HG02870 (cell line): ENCODE data around the gene LINC00237.

ENCODE experiments used
- ATAC-seq: cut with Tn5 transposase; IDR thresholded peaks from one replicate; pipeline ENCODE4 v1.9.1; 2021; ENCODE audit warnings: mild to moderate bottlenecking, moderate library complexity; ENCODE audit not compliant: unreplicated experiment

LINC00237 gene

DNA sequence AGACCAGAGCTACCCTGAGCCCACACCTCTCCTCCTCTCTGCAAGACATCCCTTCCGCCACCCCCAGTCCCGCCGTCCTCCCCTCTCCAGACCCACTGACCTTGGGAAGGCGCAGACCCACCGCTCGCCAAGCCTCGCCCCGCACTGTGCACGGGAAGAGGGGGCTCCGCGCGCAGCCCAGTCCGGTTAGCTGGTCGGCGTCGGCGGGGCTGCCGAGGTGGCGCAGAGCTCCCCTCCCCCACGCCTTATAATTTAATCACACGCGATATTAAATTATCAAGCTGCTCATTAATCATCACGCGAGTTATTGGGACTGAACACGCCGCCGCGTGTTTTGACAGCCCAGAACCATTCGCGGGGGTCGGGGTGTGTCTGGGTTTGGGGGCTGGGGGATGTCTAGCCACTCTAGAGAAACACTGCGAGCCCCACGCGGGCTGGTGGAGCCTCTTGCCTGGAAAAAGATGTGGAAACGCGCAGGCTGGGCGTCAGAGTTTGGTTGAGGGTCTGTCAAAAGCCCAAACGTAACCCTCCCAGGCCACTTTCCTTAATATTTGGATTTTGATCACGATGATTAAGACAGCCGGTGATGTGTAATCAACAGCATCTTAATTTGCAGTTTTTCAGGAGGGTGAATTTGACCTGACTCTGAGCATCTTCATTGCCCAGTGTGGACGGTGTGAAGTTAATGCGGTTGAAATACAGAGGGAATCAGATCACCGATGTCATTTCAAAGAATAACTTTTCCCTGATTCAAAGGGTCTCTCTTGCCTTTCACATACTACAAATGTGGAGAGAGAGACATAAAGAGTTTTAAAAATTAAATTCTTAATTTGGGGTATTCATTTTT is at the start of gene LINC00237:
TSS of gene LINC00237 (minus strand) at position 188 of the 847 bp plus-strand sequence.
- ATAC-seq, result no peak

DNA sequence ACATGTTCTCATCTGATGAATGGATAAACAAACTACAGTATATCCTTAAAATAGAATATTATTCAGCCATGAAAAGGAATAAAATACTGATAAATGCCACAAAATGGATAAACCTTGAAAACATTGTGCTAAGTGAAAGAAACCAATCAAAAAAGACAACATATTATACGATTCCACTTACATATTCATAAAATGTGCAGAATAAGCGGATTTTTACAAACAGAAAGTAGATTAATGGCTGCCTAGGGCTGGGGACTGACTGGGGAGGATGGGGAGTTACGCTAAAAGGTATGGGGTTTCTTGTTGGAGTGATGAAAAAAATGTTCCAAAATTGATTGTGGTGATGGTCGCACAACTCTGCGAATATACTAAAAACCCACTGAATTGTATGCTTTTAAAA is 49.1 kb upstream of the LINC00237 start:
- no peak for ATAC-seq

DNA sequence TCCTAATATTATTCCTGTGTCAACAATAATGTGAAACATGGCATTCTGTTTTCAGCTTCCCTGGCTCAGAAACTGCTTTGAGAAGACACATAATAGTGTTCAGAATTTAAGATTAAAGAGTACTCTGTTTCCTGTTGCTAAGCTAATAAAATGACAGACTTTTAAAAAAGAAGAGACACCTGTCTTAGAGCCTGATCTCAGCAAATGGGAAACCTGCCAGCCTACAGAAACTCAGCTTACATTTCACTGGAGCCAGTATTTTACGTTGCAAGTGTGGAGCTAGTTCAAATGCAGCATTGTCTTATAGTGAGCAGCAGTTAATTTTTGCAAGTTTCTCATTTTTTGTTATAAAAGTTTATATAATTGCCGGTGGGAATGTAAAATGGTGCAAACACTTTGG is 48.5 kb upstream of the LINC00237 start:
- no peak for ATAC-seq

DNA sequence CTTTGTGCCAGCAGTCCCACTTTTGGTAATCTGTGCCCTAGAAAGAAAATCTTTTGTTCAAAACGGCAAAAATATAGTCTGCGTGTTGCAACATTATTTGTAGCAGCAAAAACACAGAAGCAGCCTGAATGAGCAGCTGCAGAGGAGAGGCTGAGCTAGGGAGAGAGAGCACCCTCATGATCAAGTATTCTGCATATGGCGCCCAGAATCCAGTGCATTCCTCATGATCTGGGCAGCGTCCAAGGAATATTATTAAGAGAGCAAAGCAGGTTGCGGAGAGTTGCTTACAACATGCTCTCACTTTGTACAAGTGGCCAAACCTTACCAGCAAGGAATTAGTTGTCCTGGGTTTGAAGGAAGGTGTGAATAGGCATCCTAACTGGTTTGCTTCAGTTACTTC is 45.6 kb upstream of the LINC00237 start:
- ATAC-seq, result no peak

DNA sequence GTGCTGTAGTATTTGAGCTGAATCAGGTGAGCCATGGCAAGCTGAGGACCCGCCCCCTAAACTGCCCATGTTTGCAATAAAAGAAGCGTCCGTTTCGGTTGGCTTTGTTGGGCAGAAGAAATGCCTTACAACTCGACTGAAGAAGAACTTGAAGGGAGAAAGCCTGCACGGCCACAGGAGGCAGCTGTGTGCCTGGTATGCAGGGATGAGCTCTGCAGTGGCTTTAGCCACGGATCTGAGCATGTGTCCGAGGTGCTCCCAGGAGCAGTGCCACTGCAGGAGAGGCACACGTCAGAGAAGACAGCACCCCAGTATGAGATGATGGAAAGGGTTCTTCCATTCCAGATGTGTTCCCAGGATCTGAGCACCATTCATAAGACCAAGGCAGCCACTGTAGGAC is 43.2 kb upstream of the LINC00237 start:
- ATAC-seq, result no peak

DNA sequence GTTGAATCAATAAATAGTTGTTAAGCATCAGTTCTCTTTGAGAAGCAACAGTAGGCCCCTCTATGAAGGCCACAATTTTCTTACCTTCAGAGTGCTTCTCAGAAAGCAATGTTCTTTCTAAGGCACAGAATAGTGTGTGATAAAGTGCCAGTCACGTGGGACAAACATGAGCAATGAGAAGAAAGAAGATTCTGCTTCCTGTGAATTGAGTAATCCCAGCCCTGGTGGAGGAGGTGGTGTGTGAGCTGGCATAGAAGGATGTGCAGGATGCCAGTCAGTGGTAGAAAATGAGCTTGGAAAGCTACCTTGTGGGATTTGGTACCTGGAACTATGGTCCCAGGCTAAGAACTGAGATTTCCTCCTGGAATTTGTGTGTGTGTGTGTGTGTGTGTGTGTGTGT is 41.4 kb upstream of the LINC00237 start:
- ATAC-seq, result no peak

DNA sequence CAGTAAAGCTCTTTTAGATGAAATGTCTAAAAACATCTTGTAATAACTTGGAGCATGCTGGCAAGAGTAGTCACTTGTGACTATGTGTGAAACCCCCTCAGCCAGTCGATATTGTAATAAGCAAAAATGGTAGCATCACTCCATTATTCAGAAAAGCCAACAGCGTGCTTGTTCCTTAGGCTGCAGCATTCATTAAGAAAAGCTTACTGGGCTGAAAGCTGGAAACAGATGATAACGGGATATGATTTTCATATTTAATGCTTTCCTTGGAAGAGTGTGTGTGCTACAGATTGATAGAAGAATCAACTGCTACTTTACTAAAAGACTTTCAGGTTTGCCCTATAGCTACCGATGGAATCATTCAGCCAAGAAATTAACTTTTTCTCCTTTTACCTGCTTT is 40.1 kb upstream of the LINC00237 start:
- ATAC-seq, result no peak

DNA sequence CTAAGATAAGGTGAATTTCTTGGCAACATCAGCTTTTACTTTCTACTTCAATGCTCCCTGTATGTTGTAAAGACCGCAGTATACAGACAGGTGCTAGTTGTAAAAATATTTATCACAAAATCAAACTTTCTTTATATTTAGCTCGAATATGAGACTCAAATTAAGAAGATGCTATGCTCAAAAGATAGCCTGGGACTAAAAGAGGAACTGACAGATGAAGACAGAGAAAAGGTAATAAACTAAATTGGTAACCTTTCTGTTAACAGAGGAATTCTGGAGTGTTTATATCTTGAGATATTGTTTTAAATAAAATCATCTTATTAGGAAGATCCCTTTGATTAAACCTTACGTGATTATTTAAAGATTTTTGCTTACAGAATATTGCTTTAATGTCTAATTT is 39.3 kb upstream of the LINC00237 start:
- no peak for ATAC-seq

DNA sequence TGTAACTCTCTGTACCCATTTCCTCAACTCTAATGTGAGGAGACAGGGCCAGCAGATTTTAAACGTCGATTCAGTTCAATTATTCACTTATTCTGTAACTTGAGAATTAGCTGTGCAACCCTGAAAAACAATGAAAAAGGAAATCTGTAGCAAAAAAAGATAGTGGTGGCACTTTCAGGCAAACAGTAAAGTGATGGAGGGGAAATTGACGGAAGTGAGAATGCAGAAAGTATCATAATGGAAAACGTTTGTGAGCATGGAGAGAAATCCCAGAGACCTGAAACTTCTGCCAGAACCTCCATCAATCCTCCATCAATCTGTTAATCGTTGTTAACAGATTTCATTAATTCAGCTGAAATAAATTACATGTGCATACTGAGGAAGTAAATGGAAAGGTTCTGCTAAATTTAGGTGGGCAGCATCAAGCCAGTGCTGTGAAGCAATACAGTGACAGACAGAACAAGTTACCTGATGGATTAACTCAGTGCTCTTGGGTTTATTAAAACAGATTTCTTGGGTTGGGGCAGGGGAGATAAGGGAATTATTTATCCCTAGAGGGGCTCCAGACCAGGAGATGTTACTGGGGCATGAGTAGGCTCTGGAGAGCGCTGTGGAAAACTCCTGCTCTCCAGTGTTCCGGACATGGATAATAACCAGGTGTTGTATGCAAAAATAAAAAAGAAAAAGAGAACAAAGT is 37.2 kb upstream of the LINC00237 start:
- no peak for ATAC-seq

DNA sequence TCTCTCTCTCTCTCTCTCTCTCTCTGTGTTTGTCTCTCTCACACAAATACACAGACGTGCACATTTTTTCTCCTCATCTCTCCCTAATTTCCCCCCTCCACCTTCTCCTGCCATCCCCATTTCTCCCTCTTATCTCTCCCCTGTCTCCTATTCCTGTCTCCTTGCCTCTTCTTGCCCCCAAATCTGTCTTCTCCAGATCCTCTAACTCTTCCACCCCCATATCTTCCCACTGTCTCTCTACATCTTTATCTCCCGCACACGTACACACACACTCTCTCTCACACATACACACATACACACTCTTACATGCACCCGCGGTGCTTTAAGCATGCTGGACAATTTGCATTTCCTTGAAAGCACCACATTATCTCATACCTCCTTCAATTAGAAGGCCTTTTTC is 35.7 kb upstream of the LINC00237 start:
- no peak for ATAC-seq

DNA sequence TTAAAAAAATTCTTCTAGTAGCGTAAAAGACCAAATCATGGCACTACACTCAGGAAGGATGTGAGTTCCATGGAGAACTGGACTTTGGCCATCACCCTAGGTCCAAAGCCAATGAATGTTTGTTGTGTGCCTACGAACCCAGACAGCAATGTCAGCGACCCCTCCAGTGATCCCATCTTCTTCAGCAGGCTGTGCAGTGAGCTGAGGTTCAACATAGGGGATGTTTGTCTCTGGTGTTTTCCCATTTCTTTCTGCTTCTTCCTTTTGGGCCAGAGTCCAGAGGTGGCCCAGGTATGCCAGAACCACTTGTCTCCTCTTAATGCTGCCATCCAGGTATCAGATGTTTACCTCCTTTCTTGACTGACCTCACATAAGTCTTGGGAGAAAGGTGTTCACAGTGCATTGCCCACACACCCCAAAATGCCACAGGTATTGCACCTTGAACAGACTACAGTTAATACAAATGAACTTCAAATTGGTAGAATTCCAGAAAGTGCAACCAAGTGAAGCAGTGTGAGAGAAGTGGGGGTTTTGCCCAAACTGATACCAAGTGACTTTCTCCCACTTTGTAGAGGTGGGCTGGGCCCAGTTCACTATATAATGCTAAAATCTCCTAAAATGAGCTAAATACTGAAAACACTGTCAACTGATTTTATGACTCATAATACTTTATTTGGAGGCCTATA is 33.9 kb upstream of the LINC00237 start:
- no peak for ATAC-seq

DNA sequence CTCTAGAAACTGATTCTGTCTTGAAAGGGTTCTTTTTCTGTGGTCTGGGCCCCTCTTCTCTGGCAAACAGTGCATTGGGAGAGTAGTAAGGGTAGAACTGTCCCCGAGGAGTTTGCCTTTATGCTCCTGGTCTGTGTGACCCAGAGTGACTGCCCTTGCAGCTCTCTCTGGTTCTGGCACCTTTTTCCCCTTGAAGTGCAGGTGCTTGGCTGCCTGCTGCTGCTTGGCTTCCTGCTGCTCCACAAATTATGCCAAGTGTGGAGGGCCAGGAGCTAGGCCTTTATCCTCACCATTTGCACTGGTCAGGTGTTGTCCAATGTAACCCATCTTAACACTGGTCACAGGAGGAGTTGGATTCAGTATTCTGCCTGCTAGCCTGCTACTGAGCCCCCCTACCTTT is 30.9 kb upstream of the LINC00237 start:
- ATAC-seq, result no peak

DNA sequence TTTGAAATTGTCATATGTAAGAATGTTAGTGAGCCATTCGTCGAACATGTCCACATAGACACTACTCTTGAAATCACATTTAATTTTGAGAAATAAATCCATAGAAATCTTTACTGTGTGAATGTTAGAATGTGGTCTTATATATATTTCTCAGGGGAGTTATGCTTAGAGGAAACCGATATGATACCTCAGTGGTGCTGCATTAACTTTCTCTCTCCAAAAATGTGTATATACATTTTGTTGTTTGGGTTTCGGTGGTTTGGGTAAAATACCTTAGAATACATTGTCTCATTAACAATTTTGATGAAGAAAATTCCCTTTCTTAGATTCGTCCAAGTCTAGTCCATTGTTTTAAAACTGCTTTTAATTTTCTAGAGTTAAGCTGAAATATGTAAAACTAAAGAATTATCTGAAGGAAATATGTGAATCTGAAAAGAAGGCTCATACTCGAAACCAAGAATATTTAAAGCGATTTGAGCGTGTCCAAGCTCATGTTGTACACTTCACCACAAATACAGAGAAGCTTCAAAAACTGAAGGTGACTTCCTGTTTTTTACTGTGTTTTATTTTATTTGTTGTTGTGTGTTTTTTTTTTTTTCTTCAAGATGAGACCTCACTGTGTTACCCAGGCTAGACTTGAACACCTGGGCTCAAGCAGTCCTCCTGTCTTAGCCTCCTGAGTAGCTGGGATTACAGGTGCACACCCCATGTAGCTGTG is 30.0 kb upstream of the LINC00237 start:
- ATAC-seq, result peak; percentile 78

DNA sequence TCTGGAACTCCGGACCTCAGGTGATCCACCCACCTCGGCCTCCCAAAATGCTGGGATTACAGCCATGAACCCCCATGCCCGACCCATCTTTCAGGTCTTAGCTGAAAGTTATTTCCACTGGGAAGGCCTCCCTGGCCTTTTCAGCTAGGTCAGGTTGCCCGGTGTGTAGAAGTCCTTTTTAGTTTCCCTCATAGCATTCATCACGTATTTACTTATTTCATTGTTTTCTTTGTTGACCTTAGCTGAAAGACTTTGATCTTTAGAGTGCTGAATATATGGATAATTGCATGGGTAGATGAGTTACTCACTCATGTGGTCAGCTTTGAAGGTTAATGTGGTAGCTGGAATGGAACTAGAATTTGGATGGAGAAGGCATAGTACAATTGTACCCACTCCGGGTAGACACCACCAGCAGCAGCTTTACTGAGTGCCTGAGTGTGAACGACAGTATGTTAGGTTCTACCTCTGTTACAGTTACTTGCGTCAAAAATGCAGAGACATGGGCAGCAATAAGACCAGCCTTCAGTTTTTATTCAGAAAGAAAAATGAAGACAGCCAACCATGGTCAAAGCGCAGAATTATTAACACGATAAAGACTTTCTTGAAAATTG is 28.8 kb upstream of the LINC00237 start:
- no peak for ATAC-seq

DNA sequence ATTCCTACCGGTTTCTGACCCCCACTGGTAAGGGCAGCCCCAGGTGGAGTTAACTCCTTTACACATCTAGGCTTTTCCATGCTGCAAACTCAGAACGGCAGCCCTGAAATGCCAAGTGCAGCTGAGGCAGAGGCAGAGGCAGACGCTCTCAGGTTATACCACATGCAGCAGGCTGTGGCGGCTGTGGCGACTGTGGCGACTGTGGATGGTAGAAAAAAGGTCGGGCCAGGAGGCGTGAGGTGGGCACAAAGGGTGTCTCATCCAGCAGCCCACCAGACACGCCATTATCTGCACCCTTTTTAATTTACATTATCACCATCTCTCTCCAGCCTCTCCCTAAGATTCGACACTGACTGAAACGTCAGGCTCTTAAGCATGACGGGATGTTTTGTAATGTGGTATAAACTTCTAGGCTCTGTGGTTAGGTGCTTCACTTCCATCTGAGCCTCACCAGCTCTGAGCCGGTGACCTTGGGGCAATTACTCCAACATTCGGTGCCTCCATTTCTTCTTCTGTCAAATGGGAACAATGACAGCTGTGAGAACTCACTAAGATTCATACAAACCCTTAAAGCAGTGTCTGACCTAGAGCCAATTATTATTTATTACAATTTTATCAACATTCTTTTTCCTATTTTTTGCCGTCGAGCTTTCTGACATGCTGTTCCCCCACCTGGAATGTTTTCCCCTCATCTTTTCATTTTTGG is 27.9 kb upstream of the LINC00237 start:
- no peak for ATAC-seq

DNA sequence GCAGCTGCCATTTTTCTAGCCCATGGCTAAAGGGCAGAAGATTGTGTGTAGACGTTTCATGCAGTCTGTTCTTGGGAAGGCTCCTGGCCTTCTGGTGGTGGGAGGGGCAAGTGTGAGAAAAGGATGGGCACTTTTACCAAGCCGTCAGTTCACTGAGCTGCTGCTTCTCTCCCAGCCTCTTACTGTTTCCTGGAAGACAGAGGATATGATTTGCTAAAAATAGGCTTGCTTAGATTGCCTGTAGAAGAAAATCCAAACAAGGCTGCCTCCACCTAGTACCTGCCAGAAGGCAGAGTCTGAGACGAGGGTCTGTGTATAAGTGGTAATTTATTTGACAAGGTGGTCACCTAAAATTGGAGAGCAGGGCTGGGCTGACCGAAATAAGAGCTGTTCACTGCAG is 27.2 kb upstream of the LINC00237 start:
- no peak for ATAC-seq

DNA sequence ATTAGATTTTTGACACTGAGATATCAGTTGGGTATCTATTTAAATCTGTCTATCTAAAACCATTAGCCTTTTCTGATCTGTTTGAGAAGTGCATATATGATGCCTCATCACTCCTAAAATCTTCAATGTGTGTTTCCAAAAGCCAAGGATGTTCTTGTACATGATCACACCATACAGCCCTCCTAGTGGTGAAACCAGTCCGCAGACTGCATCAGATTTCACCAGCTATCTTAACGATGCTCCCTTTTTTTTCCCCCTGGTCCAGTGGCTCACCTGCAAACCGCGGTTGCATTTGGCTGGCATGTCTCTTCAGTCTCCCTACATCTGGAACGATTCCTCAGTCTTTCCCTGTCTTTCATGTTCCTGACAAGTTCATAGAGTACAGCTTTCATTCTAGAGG is 23.7 kb upstream of the LINC00237 start:
- ATAC-seq, result no peak

DNA sequence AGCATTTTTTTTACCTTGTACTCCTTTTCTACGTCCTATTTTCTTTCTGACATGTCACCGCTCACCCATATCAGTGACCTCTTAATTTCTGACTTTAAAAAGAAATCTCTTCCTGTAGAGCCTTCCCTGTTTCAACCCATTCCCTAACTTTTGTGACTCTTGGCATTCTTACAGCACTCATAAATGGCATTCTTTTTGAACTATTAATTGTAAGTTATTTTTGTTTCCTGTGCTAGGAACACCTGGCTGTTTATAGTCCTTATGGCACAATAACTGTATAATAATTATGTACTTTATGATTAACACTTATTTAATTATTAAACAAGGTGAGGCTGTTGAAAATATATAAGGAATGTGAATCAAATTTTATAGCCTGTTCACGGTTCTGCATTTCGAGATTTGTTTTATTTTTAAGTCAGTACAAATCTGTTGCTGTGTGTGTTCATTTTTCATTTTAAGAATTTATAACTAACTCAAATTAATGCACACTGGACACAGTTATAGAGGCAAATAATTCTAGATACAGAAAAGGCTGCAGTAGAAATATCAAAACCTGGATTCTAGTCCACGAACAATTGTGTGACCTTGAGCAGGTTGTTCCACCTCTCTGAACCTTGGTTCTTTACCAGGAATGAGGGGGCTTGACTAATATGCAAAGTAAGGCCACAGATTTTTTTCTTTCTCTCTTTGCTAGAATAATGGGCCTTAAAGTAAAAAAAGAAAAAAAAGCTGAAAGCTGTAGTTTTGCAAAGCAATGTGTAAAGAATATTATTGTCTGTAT is 21.2 kb upstream of the LINC00237 start:
- ATAC-seq, result no peak

DNA sequence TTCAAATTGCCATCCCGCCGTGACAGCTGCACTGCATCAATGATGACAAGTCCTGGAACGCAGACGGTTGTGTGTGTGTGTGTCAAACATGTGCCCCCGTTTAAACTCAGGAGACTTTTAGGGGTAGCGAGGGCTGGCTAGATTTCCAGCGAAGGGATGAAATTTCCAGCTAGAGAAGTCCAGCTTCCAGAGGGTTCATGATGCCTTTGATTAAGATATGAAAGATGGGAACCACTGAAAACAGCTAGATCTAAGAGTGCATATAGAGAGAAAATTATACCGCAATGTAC is 20.4 kb upstream of the LINC00237 start:
- no peak for ATAC-seq
